Inflammatory macrophage treated with lipopolysaccharide for 4 hours (primary cell): ENCODE results near the gene NPB.

Experiments used
- DNase-seq: peaks from one replicate; pipeline ENCODE4 v3.0.0-alpha.2; 2020

Gene NPB

DNA sequence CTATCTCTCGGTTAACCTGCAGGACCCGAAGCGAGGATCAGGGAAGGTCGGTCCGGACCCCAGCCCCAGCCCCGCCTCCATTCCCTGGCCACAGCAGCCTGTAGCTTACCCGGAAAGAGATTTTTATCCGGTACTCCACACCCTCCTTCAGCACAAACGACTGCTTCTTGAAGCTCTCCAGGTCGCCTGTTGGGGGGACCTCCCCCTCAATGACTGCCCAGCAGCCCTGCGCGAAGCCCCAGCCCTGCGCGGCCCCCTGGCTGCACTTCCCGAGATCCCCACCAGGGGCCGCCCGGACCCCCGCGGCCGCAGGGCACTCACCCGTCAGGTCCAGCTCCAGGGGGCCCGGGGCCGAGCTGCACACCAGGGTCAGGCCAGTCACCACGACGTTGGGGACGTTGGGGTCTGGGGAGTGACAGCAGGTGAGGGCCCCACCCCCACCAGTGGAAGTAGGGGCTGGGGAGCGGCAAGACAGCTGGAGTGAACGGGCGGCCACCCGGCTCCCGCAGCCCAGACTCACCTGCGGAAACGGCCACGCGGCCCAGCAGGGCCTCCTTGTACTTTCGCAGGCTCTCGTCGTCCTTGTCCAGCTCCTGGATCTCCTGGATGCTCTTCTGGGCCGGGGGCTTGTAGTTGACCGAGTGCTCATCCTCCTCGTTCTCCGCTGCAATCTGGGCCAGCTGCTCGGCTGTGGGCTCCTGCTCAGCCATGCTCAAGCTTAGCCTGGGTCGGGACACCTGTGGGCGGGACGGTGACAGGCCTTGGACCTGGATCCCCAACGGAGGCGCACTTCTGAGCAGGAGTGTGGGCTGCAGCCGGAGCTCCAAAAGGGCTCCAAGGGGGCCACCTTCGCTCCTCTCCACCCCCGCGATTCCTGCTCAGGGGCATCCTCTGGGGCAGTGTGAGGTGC lies 32.6 kb upstream of the NPB start:
- DNase-seq, result no peak

DNA sequence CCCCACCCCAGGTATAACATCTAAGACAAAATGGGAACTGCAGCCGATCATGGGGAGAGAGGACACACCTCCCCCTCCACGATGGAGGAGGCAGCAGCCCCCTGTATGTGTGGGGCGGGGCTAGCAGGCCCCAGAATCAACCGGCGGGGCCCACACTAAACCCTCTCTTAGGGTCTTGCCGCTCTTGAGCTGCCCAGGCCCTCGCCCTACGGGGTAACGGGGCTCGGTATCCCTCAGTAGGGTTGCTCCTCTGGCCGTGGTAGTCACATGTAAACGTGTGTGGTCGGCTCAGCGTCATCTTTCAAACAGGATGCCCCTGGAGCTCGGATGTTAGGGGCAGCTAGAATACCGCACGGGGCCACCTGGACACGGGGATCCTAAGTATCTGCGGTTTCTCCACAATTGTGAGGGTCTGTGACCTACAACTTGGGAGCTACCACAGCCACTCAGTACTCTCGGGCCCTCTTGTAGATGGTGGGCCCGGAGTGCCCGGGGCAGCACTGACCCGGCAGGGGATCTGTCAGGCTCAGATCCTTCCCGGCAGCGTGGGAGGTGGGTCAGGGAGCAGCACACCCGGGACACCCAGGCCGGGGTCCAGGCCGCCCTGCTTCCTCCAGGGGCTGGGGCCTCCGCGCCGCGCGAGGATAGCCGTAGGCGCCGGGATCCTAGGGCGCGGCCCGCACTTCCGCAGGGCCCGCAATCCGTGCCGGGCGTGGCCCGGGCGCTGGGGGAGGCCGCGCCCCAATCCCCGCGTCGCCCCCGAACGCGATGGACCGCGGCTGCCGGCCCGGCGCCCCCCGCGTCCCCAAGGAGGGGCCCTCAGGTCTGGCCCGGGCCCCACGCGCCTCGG lies 31.7 kb upstream of the NPB start:
- DNase-seq, result peak; percentile 54

GRCh38 chr17:81870981-81871386 lies 31.1 kb upstream of the NPB start, which contains the start of gene ARHGDIA:
Gene ARHGDIA (minus strand): TSS chr17:81871337. CDS start chr17:81869930, 1,407 bp downstream.
- no peak for DNase-seq

- peak; percentile 94 for DNase-seq
Measured at GRCh38 chr17:81871387-81872230, 30.4 kb upstream of the NPB start.

- no peak for DNase-seq
Measured at GRCh38 chr17:81877569-81877968, 24.5 kb upstream of the NPB start.

GRCh38 chr17:81878294-81878693 lies 23.7 kb upstream of the NPB start:
- DNase-seq, result no peak

GRCh38 chr17:81879121-81879520 lies 22.9 kb upstream of the NPB start:
- no peak for DNase-seq

GRCh38 chr17:81884520-81884919 lies 17.5 kb upstream of the NPB start:
- DNase-seq, result no peak

- DNase-seq, result no peak
Measured at GRCh38 chr17:81884968-81885367, 17.1 kb upstream of the NPB start.

DNA sequence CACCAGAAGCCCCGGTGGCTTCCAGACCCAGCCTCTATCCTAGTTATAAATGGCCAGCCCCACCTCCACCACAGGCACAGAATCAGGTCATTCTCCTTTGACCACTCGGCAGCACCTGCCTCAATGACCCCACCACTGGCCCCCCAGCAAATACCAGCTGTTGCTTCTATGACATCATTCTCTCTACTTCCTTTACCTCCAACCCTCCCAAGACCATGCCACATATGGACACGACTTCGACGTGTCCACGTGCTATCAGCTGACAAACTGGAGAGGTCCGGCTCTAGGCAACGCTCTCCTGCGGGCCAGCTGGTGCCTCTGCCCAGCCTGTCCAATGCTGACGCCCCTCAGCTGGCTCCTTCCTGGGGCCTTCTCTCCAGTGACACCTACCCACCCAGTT lies 16.6 kb upstream of the NPB start:
- DNase-seq, result no peak

- peak; percentile 40 for DNase-seq
Measured at GRCh38 chr17:81885869-81886548, 16.0 kb upstream of the NPB start.

DNA sequence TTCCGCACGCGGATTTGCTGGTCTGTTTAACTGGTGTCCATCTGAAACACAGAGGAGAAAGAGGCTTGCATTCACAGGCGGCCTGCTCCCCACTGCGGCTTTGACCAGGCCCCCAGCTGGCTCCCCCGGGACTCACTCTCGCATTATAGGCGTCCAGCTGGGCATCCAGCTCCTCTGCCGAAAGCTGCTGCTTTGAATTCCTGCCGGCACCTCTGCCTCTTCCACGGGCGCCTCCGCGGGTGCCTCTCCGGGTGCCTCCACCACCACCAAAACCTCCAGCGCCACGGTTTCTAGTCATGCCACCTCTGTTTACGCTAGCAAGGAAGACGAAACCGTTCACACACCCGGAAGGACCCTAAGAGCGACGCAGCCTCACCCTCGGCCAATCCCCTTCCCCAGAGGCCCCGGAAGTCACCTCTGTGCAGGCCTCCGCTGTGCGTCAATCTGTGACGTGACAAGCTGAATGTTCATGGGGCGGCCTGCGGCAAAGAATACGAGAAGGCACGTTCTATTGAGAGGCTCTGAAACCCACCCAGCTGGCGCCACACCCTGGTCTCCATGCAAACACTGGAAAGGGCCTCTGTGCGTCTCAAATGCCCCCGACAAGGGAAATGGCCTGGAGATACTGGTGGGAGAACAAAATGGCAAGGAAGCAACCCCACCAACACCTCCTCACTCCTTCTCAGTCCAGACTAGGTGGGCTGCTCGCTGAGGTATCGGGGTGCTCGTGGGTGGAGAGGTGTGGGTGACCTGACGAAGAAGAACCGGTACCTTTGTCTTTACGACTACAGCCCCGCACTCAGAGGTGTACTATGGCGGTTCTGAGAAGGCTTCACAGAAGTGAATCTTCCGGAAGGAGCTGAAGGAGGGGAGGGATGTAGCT lies 13.7 kb upstream of the NPB start:
- DNase-seq, result no peak

GRCh38 chr17:81888988-81889595 lies 12.9 kb upstream of the NPB start:
- DNase-seq, result no peak

- no peak for DNase-seq
Measured at GRCh38 chr17:81889602-81890001, 12.4 kb upstream of the NPB start.

- DNase-seq, result peak; percentile 33
Measured at GRCh38 chr17:81890447-81891302, 11.4 kb upstream of the NPB start.

GRCh38 chr17:81891303-81891552 lies 10.8 kb upstream of the NPB start:
- DNase-seq, result no peak

- DNase-seq, result no peak
Measured at GRCh38 chr17:81895400-81895799, 6.6 kb upstream of the NPB start.

- no peak for DNase-seq
Measured at GRCh38 chr17:81898029-81898866, 3.8 kb upstream of the NPB start.

DNA sequence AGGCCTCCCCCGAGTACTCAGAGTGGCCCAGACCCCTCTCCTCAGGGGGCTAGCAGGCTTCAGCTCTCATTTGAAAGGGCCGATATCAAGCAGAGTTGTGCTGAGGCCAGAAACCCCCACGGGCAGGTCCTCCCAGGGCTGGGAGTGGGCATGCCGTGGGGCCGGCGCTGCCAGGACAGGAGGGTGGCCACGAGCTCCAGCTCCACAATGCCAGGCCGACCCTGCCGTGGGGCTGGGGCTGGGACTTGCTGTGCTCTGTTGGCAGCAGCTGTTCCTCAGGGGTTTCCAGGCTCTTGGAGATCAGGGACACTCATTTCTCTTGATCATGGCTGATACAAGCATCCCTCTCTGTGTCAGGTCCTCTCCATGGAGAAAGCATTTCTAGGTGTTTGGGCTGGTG lies 3.2 kb upstream of the NPB start:
- no peak for DNase-seq
